Rectal smooth muscle tissue (tissue), 1 donor: Measurements from ENCODE around the gene NFX1.

ENCODE experiments used
- H3K27ac ChIP-seq: one replicate; pipeline ENCODE4 v1.7.0; 2013; ENCODE audit warnings: low read depth, low read length, inconsistent platforms
- H3K27me3 ChIP-seq: one replicate; pipeline ENCODE4 v1.7.0; 2013; ENCODE audit warnings: low read length; ENCODE audit not compliant: control insufficient read depth, insufficient read depth
- H3K36me3 ChIP-seq: one replicate; pipeline ENCODE4 v1.7.0; 2013; ENCODE audit warnings: low read length; ENCODE audit not compliant: control insufficient read depth, insufficient read depth
- H3K4me1 ChIP-seq: one replicate; pipeline ENCODE4 v1.7.0; 2013; ENCODE audit warnings: low read length; ENCODE audit not compliant: control insufficient read depth, insufficient read depth
- H3K4me3 ChIP-seq: one replicate; pipeline ENCODE4 v1.7.0; 2013; ENCODE audit warnings: low read length
- H3K9ac ChIP-seq: one replicate; pipeline ENCODE4 v1.7.0; 2013; ENCODE audit warnings: low read length

NFX1 gene

GRCh38 chr9:33255471-33255870, 34.8 kb upstream of the NFX1 start:
- no peak overlapping the region for H3K9ac ChIP-seq
- H3K27me3 ChIP-seq: no peaks in the 10 kb centered on the region
- H3K36me3 ChIP-seq: peaks cover 46% of the 10 kb centered on the region
- H3K27ac ChIP-seq: no peak overlapping the region
- no peak overlapping the region for H3K4me3 ChIP-seq
- no peaks in the 10 kb centered on the region for H3K4me1 ChIP-seq

GRCh38 chr9:33256236-33256635, 34.1 kb upstream of the NFX1 start:
- Histone ChIP-seq H3K27me3 (no peaks in the 10 kb centered on the region), H3K27ac (no peak overlapping the region), H3K36me3 (peaks cover 47% of the 10 kb centered on the region), H3K9ac (no peak overlapping the region), H3K4me3 (no peak overlapping the region), H3K4me1 (no peaks in the 10 kb centered on the region)

GRCh38 chr9:33257276-33257675, 33.0 kb upstream of the NFX1 start:
- H3K27me3 ChIP-seq: no peaks in the 10 kb centered on the region
- peaks cover 47% of the 10 kb centered on the region for H3K36me3 ChIP-seq
- no peak overlapping the region for H3K4me3 ChIP-seq
- H3K9ac ChIP-seq: no peak overlapping the region
- H3K4me1 ChIP-seq: no peaks in the 10 kb centered on the region
- no peak overlapping the region for H3K27ac ChIP-seq

- Histone ChIP-seq H3K27me3 (no peaks in the 10 kb centered on the region), H3K27ac (no peak overlapping the region), H3K4me3 (no peak overlapping the region), H3K4me1 (peaks cover 11% of the 10 kb centered on the region), H3K36me3 (peaks cover 31% of the 10 kb centered on the region), H3K9ac (no peak overlapping the region)
Measured at GRCh38 chr9:33260372-33260771, 29.9 kb upstream of the NFX1 start.

- Histone ChIP-seq H3K4me1 (peaks cover 17% of the 10 kb centered on the region), H3K9ac (peak overlapping the region; percentile 50), H3K36me3 (peaks cover 25% of the 10 kb centered on the region), H3K4me3 (peak overlapping the region; percentile 72), H3K27me3 (no peaks in the 10 kb centered on the region), H3K27ac (peak overlapping the region; percentile 90)
Measured at GRCh38 chr9:33263131-33264002, 26.9 kb upstream of the NFX1 start.

- Histone ChIP-seq H3K27me3 (no peaks in the 10 kb centered on the region), H3K9ac (peak overlapping the region; percentile 50), H3K27ac (peak overlapping the region; percentile 90), H3K4me1 (peaks cover 17% of the 10 kb centered on the region), H3K4me3 (peak overlapping the region; percentile 72), H3K36me3 (peaks cover 23% of the 10 kb centered on the region)
Measured at GRCh38 chr9:33264003-33264472, 26.3 kb upstream of the NFX1 start.

- Histone ChIP-seq H3K27ac (peak within 1 kb of the TSS; percentile 91), H3K4me1 (peaks cover 17% of the 10 kb centered on the region), H3K9ac (peak within 1 kb of the TSS; percentile 99), H3K27me3 (no peaks in the 10 kb centered on the region), H3K36me3 (peaks cover 19% of the 10 kb centered on the region), H3K4me3 (peak within 1 kb of the TSS; percentile 100)
Measured at GRCh38 chr9:33264473-33265177, 25.7 kb upstream of the NFX1 start, which contains the start of the genes BAG1 and CHMP5. TSS of gene BAG1 (minus strand) at chr9:33264708. TSS of gene CHMP5 (plus strand) at chr9:33265049. CDS start at chr9:33265079, 30 bp downstream.

GRCh38 chr9:33265211-33265865, 25.0 kb upstream of the NFX1 start:
- peak overlapping the region; percentile 99 for H3K9ac ChIP-seq
- H3K27me3 ChIP-seq: no peaks in the 10 kb centered on the region
- H3K36me3 ChIP-seq: peaks cover 15% of the 10 kb centered on the region
- peak overlapping the region; percentile 100 for H3K4me3 ChIP-seq
- H3K27ac ChIP-seq: peak overlapping the region; percentile 91
- peaks cover 17% of the 10 kb centered on the region for H3K4me1 ChIP-seq

- Histone ChIP-seq H3K27ac (no peak overlapping the region), H3K27me3 (no peaks in the 10 kb centered on the region), H3K9ac (no peak overlapping the region), H3K36me3 (peaks cover 20% of the 10 kb centered on the region), H3K4me1 (peaks cover 17% of the 10 kb centered on the region), H3K4me3 (no peak overlapping the region)
Measured at GRCh38 chr9:33267151-33267767, 23.1 kb upstream of the NFX1 start.

- no peak overlapping the region for H3K27ac ChIP-seq
- H3K27me3 ChIP-seq: no peaks in the 10 kb centered on the region
- H3K4me3 ChIP-seq: no peak overlapping the region
- peaks cover 24% of the 10 kb centered on the region for H3K36me3 ChIP-seq
- H3K9ac ChIP-seq: no peak overlapping the region
- H3K4me1 ChIP-seq: peaks cover 8% of the 10 kb centered on the region
Measured at GRCh38 chr9:33270146-33270545, 20.2 kb upstream of the NFX1 start.

GRCh38 chr9:33272061-33272460, 18.3 kb upstream of the NFX1 start:
- Histone ChIP-seq H3K9ac (no peak overlapping the region), H3K27ac (no peak overlapping the region), H3K4me1 (no peaks in the 10 kb centered on the region), H3K4me3 (no peak overlapping the region), H3K27me3 (no peaks in the 10 kb centered on the region), H3K36me3 (peaks cover 32% of the 10 kb centered on the region)
